Left lung (tissue), 10 donors: ENCODE measurements around the gene PRKRA. TPM values are rescaled to one million over a fixed set of nuclear protein-coding genes. Genes with fewer than 3 reads are reported as not detected.
"Not testable (repeated sequence)": the region's sequence is repeated elsewhere in the genome, so short reads cannot be mapped to it uniquely, and the experiment has no call there.

Experiments
- ATAC-seq: fragments of 200-7000 bp; cut with Tn5 transposase; one replicate; pipeline ENCODE4 v1.9.1; 2020; ENCODE audit warnings: moderate library complexity
- DNase-seq, 4 donors: peaks; one replicate each; pipeline ENCODE4 v3.0.0-alpha.2; 2013 to 2020
- H3K27ac ChIP-seq, 2 donors: fragments of 200-600 bp; sonication (generic) in 1 of 2; one replicate each; pipeline versions ENCODE4 v1.5.0 to v1.8.0; 2020 to 2021
- H3K27me3 ChIP-seq, 2 donors: fragments of 200-600 bp; sonication (generic) in 1 of 2; one replicate each; pipeline versions ENCODE4 v1.5.0 to v1.8.0; 2020 to 2021
- H3K36me3 ChIP-seq, 2 donors: fragments of 200-600 bp; sonication (generic) in 1 of 2; one replicate each; pipeline versions ENCODE4 v1.5.0 to v1.8.0; 2020 to 2021
- H3K4me1 ChIP-seq, 2 donors: fragments of 200-600 bp; one replicate each; pipeline ENCODE4 v1.8.0; 2021
- H3K4me3 ChIP-seq, 2 donors: fragments of 200-600 bp; sonication (generic) in 1 of 2; one replicate each; pipeline versions ENCODE4 v1.5.0 to v1.8.0; 2020 to 2021; ENCODE audit warnings: mild to moderate bottlenecking in 1 of 2
- H3K9me3 ChIP-seq, 2 donors: fragments of 200-600 bp; sonication (generic) in 1 of 2; one replicate each; pipeline versions ENCODE4 v1.5.0 to v1.8.0; 2020 to 2021
- intact Hi-C, 2 donors: fragments of 100-400 bp; cut with DNase I; formaldehyde crosslinking; loops; one replicate each; pipeline versions ENCODE4 v1.11.2 to v1.14.2; 2022
- polyA plus RNA-seq, 6 donors: library from polyadenylated mRNA; unstranded; fragments of 120-200 nt; gene quantifications; one replicate each; pipeline ENCODE4 v1.2.1, GENCODE V29; 2013; ENCODE audit not compliant: insufficient read length in 6 of 6
- total RNA-seq, 2 donors: library from RNA; stranded (reverse); fragmentation: NEBNext Ultra II Directional; extraction: Animal tissue kit (Norgen Biotek cat#: 25700); gene quantifications; one replicate each; pipeline ENCODE4 v1.2.1, GENCODE V29; 2021
- TF ChIP-seq, protein P1 (sequence below), 2 donors: fragments of 200-600 bp; sonication (generic) in 1 of 2; IDR thresholded peaks; one replicate each; pipeline versions ENCODE4 v1.5.0 to v1.8.0; 2021; ENCODE audit warnings: antibody characterized with exemption in 2 of 2
- donor health status: DM: no; HTN: yes; CAD: no.
- donor health status: DM: no; HTN: no; CAD: no.

The PRKRA gene
- total and polyA plus RNA-seq, 8 donors: 45.2 to 83.5 (median 69.0) TPM

DNA sequence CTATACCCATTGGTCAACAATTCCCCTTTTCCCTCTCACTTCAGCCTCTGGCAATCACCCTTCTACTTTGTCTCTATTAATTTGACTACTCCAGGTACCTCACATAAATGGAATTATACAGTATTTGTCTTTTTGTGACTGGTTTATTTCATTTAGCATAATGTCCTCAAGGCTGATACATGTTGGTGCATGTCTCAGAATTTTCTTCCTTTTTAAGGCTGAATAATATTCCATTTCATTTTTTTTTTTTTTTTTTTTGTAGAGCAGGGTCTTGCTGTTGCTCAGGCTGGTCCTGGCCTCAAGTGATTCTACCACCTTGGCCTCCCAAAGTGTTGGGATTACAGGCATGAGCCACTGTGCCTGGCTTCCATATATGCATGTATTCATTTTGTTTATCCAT lies 25.5 kb upstream of the PRKRA start:
- ATAC-seq (no peak), DNase-seq (no peak)
- no peaks in the 10 kb centered on the region for H3K9me3 ChIP-seq
- H3K27me3 ChIP-seq: no peaks in the 10 kb centered on the region
- no peaks in the 10 kb centered on the region for H3K36me3 ChIP-seq
- intact Hi-C loops: no loop called here
- no peak overlapping the region for H3K4me3 ChIP-seq
- no peak overlapping the region for H3K27ac ChIP-seq
- TF ChIP-seq, protein P1, sequence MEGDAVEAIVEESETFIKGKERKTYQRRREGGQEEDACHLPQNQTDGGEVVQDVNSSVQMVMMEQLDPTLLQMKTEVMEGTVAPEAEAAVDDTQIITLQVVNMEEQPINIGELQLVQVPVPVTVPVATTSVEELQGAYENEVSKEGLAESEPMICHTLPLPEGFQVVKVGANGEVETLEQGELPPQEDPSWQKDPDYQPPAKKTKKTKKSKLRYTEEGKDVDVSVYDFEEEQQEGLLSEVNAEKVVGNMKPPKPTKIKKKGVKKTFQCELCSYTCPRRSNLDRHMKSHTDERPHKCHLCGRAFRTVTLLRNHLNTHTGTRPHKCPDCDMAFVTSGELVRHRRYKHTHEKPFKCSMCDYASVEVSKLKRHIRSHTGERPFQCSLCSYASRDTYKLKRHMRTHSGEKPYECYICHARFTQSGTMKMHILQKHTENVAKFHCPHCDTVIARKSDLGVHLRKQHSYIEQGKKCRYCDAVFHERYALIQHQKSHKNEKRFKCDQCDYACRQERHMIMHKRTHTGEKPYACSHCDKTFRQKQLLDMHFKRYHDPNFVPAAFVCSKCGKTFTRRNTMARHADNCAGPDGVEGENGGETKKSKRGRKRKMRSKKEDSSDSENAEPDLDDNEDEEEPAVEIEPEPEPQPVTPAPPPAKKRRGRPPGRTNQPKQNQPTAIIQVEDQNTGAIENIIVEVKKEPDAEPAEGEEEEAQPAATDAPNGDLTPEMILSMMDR (IDR thresholded peaks at IDR 0.05): no peak
- peaks cover 5 to 24% of the 10 kb centered on the region in 2 donors for H3K4me1 ChIP-seq

DNA sequence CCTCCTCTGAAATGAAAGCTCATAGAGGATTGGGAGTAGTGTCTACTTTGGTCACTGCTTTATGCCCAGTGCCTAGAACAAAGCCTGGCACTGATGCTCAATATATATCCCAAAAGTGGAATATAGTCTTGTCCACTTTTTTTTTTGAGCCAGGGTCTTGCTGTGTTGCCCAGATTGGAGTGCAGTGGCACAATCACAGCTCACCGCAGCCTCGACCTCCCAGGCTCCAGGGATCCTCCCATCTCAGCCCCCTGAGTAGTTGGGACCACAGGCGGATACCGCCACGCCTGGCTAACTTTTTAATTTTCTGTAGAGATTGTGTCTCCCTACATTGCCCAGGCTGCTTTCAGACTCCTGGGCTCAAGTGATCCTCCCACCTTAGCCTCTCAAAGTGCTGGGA lies 23.6 kb upstream of the PRKRA start:
- ATAC-seq (no peak), DNase-seq (no peak)
- Histone ChIP-seq H3K27me3 (no peaks in the 10 kb centered on the region), H3K4me3 (no peak overlapping the region), H3K4me1 (peaks cover 2 to 12% of the 10 kb centered on the region in 2 donors), H3K36me3 (no peaks in the 10 kb centered on the region), H3K9me3 (no peaks in the 10 kb centered on the region), H3K27ac (no peak overlapping the region)
- TF ChIP-seq, protein P1 (IDR thresholded peaks at IDR 0.05): no peak
- intact Hi-C loops: no loop called here

DNA sequence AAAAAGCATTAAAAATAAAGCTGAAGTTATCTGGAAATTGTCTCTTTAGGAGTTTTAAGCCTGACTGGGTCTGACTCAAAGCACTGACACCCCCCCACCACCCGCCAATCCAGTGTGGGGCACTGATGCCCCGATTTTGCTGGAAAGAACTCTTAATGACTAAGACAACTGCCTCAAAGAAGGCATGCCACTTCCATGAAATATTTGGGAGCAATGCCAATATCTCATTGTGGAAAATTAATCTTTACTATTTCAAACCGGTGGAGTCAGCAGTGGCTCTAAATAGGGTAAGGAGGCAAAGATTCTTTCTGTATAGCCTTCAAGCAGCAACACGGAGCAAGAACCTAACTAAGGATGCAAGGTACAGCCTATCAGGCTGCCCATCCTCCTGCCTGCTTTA lies 23.0 kb upstream of the PRKRA start:
- DNase-seq (no peak), ATAC-seq (no peak)
- Histone ChIP-seq H3K27ac (no peak overlapping the region), H3K9me3 (no peaks in the 10 kb centered on the region), H3K4me1 (peaks cover 0 to 8% of the 10 kb centered on the region in 2 donors), H3K36me3 (no peaks in the 10 kb centered on the region), H3K27me3 (no peaks in the 10 kb centered on the region), H3K4me3 (no peak overlapping the region)
- intact Hi-C loops: no loop called here
- TF ChIP-seq, protein P1 (IDR thresholded peaks at IDR 0.05): no peak

DNA sequence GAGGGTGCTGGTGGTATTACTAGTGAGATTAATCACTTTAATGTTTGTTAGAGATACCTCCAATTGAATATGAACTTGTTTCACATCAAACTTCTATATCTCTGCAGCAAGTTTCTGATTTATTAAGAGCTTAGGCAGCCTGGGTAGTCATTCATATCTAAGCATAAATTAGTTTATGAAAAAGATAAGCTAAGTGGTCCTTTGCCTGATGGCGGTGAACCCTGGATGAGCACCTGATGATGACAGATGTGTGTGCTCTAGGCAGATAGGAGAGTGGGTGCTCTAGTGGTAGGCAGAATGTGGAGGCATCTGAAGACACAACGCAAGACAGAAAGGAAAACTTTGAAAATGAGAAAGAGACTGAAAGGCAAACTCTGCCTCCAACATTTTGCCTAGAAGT lies 22.4 kb upstream of the PRKRA start:
- ATAC-seq: no peak

DNA sequence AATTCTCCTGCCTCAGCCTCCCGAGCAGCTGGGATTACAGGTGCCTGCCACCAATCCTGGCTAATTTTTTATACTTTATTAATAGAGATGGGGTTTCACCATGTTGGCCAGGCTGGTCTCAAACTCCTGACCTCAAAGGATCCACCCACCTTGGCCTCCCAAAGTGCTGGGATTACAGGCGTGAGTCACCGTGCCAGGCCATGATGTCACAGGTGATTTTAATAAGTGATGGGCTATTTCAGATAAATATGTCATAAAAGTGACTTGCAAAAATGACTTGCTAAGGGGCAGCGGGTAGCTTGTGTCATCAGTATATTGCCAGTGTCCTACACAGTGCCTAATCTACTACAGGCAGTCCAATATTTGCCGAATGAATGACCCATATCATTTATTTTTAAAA lies 20.3 kb upstream of the PRKRA start:
- ATAC-seq, intact Hi-C loops: not testable (repeated sequence)

More for the DNA sequence above, 22.4 kb upstream of the PRKRA start:
- H3K27me3 ChIP-seq: no peaks in the 10 kb centered on the region
- no peak overlapping the region for H3K4me3 ChIP-seq
- no peaks in the 10 kb centered on the region for H3K9me3 ChIP-seq
- no peak for DNase-seq
- no peaks in the 10 kb centered on the region for H3K36me3 ChIP-seq
- no peak overlapping the region for H3K27ac ChIP-seq
- TF ChIP-seq, protein P1 (IDR thresholded peaks at IDR 0.05): no peak
- intact Hi-C loops: no loop called here
- H3K4me1 ChIP-seq: peaks cover 0 to 8% of the 10 kb centered on the region in 2 donors

DNA sequence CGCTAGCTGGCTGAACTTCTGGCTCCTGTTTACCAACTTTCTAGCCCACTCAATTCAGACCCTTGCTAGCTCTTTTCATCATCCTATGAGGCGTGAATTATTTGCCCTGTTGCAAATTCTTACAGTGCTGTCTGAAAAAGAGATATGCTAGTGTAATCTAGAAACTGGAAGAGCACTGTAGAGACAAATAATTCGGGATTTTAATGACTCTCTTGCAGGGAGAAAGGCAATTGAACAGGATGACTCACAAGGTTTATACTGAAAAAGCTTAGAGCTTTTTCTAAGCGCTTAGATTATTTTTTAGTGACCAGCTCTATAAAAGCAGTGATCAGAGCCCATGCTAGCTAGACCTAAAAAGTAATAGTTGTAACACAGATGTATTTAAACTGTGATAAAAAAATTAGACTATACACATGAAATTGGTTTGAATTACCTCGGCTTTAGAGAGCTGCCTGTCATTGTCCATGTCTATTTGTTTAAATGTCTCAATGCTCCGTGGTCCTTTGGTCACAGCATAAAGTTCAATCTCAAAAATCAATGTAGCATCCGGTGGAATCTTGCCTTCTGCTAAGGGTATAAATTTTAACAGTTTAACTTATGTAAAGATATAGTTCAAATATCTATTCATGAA lies 18.4 kb upstream of the PRKRA start:
- Histone ChIP-seq H3K36me3 (peaks cover 0 to 4% of the 10 kb centered on the region in 2 donors), H3K9me3 (no peaks in the 10 kb centered on the region), H3K27me3 (no peaks in the 10 kb centered on the region), H3K4me3 (no peak overlapping the region), H3K4me1 (no peaks in the 10 kb centered on the region), H3K27ac (no peak overlapping the region)
- TF ChIP-seq, protein P1 (IDR thresholded peaks at IDR 0.05): no peak
- DNase-seq (no peak), ATAC-seq (no peak)
- intact Hi-C loops: no loop called here

More for the DNA sequence above, 20.3 kb upstream of the PRKRA start:
- not testable (repeated sequence) for H3K36me3 ChIP-seq, H3K27me3 ChIP-seq, H3K4me3 ChIP-seq, H3K27ac ChIP-seq, DNase-seq, H3K9me3 ChIP-seq, H3K4me1 ChIP-seq
